EL (cell line): Measurements from ENCODE around the gene P3R3URF.
A peak's percentile ranks its signal among the peaks of the same experiment; 100 is the strongest.

ENCODE experiments used
- DNase-seq: peaks from one replicate; pipeline ENCODE4 v3.0.0-alpha.2; 2016

The P3R3URF gene

GRCh38 chr1:46193984-46194570 is 17.8 kb upstream of the P3R3URF start:
- no peak for DNase-seq

DNA sequence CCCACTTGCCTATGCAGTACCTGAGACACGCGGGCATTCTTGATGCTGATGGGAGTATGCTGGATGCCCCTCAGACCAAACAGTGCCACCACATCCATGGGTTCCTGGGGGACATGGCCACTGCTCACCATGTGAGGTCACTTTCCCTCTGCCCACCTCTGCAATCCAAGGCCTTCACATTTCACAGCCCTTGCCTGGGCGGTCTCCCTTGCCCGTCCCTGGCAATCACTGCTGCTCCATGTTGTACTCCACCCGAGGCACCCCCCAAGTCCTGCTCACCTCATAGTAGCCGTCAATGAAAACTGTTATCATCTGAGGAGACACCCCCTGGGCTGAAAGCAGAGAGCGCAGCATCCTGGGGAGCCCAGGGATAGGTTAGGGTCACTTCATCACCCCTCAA is 17.0 kb upstream of the P3R3URF start:
- DNase-seq, result no peak

DNA sequence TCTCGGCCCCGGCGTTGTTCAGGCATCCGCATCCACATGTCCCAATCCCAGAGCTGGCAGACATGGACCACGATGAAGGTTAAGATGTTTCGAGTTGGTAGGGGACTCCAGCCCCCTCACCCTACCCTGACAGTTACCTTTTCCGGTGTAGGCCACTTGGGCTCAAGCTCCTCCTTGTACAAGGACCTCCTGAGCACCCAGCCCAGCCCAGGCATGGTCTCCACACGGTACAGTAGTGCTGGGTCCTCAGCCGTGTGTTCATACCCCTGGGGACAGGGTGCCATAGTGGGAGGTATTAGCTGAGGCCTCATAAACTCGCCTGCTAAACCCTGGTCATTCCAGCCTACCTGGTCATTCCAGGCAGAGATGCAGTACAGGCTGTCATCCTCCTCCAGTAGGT is 15.9 kb upstream of the P3R3URF start:
- no peak for DNase-seq

DNA sequence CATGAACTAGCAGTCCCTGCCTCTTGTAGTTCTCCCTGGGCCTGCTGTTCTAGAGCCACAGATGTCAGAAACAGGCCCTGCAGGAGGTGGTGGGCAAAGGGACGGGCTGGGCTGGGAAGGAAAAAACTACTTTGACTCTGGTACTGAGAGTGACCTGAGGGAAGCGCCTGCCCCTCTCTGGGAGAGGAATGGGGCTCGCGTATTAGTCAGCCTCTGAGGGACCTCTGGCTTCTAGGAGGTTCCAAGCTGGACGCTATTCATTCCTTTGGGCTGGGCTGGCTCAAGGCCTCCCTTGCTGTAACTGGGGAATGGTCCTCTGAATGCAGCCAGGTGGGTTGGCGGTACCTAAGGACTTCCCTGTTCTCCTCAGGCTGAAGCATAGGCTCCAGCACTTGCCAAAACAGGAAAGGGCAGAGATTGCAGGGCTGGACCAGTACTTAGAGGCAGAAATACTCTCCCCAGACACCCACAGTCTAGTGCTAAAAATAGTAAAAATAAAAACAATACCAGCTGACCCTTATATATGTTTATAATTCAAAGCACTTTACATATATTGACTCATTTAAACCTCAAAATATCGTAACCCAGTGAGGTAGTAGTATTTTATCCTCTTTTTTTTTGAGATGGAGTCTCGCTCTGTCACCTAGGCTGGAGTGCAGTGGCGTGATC is 14.9 kb upstream of the P3R3URF start:
- no peak for DNase-seq

DNA sequence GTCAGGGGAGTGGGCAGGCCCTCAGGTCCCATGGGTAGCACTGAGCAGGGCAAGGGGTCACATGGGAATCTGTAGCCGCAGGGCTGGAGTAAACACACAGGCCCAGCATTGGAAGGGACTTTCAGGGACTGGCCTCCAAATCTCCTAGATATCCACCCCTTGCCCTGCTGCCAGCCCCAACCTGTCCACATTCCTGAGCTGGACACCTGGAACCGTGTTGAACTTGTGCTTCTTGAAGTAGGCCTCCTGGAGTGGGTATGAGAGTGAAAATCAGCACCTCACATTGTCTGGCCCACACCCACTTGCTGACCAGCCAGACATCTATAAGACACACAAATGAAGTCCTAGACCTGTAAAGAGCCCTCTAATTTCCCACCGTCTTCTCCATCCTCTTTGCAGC is 14.3 kb upstream of the P3R3URF start:
- no peak for DNase-seq

DNA sequence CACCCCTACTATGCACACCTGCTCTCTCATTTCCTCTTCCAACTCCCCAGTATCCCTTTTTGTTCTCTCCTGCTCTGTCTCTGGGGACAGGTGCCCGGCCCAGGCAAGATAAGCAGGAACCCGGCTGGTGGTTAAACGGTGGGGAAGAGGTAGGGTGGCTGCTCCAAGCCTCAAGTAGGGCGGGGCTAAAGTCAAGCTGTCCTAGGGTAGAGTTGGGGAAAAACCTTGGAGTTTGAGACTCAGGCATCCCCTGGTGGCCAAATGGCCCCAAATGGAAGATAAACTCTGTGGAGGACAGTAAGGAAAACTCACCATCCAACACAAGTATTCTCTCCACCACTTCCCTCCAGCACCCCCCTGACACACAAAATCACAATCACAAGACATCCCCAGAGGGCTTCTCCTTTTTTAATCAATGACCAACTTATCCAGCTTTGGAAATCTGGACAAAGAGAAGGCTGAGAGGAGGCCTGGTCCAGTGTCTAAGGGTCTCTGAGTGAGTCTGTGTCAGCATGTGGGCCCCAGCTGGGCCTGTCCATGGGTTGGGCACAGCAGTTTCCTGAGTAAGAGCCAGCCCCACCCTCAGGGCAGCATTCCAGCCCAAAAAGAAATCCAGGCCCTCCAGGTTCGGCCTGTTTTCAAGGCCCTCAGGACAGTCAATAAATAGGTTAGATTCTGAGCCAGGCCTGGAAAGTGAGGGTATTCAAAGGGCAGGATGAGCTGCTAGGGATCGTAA is 12.2 kb upstream of the P3R3URF start:
- no peak for DNase-seq

GRCh38 chr1:46187106-46187869 is 11.0 kb upstream of the P3R3URF start:
- DNase-seq, result no peak

GRCh38 chr1:46186076-46186475 is 9.8 kb upstream of the P3R3URF start:
- no peak for DNase-seq

GRCh38 chr1:46184920-46185658 is 8.8 kb upstream of the P3R3URF start:
- DNase-seq, result no peak

GRCh38 chr1:46183926-46184557 is 7.8 kb upstream of the P3R3URF start:
- peak; percentile 29 for DNase-seq

DNA sequence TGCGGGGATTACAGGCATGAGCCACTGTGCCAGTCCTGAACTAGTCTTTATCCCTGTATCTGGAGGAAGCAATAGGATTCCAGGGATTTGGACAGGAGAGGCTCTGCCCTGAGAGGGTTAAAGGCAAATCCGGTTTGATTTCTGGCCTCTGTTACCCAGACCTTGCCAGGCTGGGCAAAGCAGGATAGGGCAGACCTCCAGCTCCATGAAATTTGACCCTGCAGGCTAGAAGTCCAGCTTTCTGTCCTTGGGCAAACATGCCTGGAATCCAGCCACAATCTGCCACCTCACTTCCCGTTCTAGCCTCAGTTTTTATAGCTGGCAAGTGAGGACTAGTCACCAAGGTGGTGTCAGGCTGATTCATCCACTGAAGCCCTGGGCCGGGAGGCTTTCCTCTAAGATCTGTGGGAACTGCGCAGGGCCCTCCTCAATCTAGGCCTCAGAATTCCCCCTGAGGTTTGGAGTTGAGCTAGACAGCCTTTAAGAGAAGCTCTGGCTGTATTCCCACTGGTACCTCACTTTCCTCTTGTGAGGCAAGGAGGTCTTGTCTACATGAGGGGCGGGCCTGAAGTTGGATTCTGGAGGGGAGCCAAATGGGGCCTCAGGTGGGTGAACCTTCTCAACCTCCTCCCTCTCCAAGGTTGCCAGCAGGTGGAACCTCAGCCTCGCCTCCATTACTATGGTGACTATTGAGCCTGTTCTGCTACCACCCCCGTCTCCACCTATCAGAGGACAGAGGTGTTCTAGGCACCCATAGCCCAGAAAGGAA is 7.0 kb upstream of the P3R3URF start:
- DNase-seq, result peak; percentile 98

- peak; percentile 34 for DNase-seq
Observed at GRCh38 chr1:46181343-46182260, 5.3 kb upstream of the P3R3URF start.

GRCh38 chr1:46180082-46180616 is 3.9 kb upstream of the P3R3URF start:
- no peak for DNase-seq

- DNase-seq, result peak; percentile 88
Observed at GRCh38 chr1:46179138-46180081, 3.1 kb upstream of the P3R3URF start.

- no peak for DNase-seq
Observed at GRCh38 chr1:46175243-46175642, 1.0 kb downstream of the P3R3URF start.

GRCh38 chr1:46174448-46175231 is 1.6 kb downstream of the P3R3URF start, which contains the start of gene TSPAN1:
TSPAN1 (plus strand) TSS chr1:46175087; CDS start chr1:46181108, 6,021 bp downstream.
- DNase-seq, result peak; percentile 23

- peak; percentile 39 for DNase-seq
Observed at GRCh38 chr1:46173361-46173856, 2.9 kb downstream of the P3R3URF start.

GRCh38 chr1:46172321-46172720 is 4.0 kb downstream of the P3R3URF start:
- DNase-seq, result no peak
